Esophagus muscularis mucosa (tissue), 4 donors: Measurements from ENCODE around the gene DCDC2C. TPM values are rescaled to one million over a fixed set of nuclear protein-coding genes. Genes with fewer than 3 reads are reported as not detected.

Experiments
- DNase-seq: peaks from one replicate; pipeline ENCODE4 v3.0.0-alpha.2; 2017; ENCODE audit errors: extremely low spot score
- H3K27ac ChIP-seq, 4 donors: fragments of 200-600 bp; sonication (generic); replicated peaks in 1 of 4; 1 replicate in 3 of 4; 2 replicates in 1 of 4; pipeline ENCODE4 v1.5.1; 2016 to 2019; ENCODE audit warnings: mild to moderate bottlenecking in 1 of 4
- H3K27me3 ChIP-seq, 4 donors: fragments of 200-600 bp; sonication (generic); one replicate each; pipeline versions ENCODE4 v1.5.1 to v1.6.0; 2016 to 2019
- H3K36me3 ChIP-seq, 4 donors: fragments of 200-600 bp; sonication (generic); one replicate each; pipeline ENCODE4 v1.5.1; 2016 to 2019
- H3K4me1 ChIP-seq, 4 donors: fragments of 200-600 bp; sonication (generic); one replicate each; pipeline ENCODE4 v1.5.1; 2016 to 2019
- H3K4me3 ChIP-seq, 4 donors: fragments of 200-600 bp; sonication (generic); 1 replicate in 2 of 4; 2 replicates in 2 of 4; pipeline ENCODE4 v1.5.1; 2016 to 2019; ENCODE audit warnings: mild to moderate bottlenecking in 4 of 4, moderate library complexity in 1 of 4
- H3K9me3 ChIP-seq, 4 donors: fragments of 200-600 bp; sonication (generic); 1 replicate in 3 of 4; 2 replicates in 1 of 4; pipeline ENCODE4 v1.5.1; 2016 to 2019
- EP300 ChIP-seq: sonication (generic); formaldehyde crosslinking; IDR thresholded peaks from one replicate; pipeline ENCODE4 v1.6.1; 2017; ENCODE audit warnings: antibody characterized with exemption
- POLR2A ChIP-seq: fragments of 450-650 bp; IDR thresholded peaks from one replicate; pipeline ENCODE4 v1.6.1; 2017; ENCODE audit warnings: antibody characterized with exemption, moderate library complexity, mild to moderate bottlenecking, low read depth
- POLR2AphosphoS5 ChIP-seq, 2 donors: sonication (generic); formaldehyde crosslinking; IDR thresholded peaks; one replicate each; pipeline ENCODE4 v1.6.1; 2017; ENCODE audit warnings: antibody characterized with exemption in 2 of 2
- WGBS: methylation state at CpG from one replicate; pipeline ENCODE4 v1.1.5; 2018; 5-methylcytosine and 5-hydroxymethylcytosine counted together
- intact Hi-C: fragments of 100-400 bp; cut with DNase I; formaldehyde crosslinking; loops from one replicate; pipeline ENCODE4 v1.15.1; 2023
- total RNA-seq, 4 donors: library from RNA; depleted of rRNA; stranded (reverse); fragments of >200 nt; gene quantifications; one replicate each; pipeline versions ENCODE4 v1.1.0 to v1.2.1, GENCODE V29; 2016
- TF ChIP-seq, protein P1 (sequence below), 3 experiments: fragments of 200-600 bp in 2 of 3; fragments of 450-650 bp in 1 of 3; sonication (generic) in 2 of 3; IDR thresholded peaks; one replicate each; pipeline ENCODE4 v1.5.1; 2017 to 2019; ENCODE audit warnings: antibody characterized with exemption in 3 of 3, mild to moderate bottlenecking in 2 of 3, moderate library complexity in 1 of 3

Gene DCDC2C
- total RNA-seq, 4 donors from 2014 or later = 0.83 TPM; not detected in 3

DNA sequence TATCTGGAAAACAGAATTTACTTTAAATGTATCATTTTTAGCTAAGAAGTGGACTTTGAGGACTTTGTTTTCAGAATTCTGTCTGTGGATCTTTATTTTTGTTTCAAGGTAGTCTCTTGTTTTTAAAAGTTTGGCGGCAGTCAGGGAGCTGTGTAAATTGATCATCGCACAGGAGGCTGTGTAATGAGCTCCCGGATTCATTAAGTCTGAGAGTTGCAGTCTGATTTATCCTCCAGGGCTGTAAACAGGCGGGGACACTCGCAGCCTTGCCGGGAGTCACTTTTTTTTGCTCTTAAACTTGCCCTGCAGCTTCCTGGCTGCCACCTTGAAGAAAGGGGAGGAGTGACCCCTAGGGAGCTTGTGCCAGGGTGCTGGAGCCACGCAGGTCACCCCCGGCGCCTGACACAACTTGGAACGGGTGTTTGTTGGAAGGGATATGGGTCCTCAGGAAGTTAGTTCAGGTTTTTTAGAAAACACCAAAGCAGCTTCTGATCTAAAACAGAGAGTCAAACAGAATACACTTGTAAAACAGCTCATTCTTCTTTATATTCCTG lies 76.2 kb downstream of the DCDC2C start:
- Histone ChIP-seq H3K9me3 (no peaks in the 10 kb centered on the region), H3K27me3 (peaks cover 0 to 23% (median 0%) of the 10 kb centered on the region in 4 donors), H3K27ac (no peak overlapping the region), H3K36me3 (no peaks in the 10 kb centered on the region), H3K4me3 (no peak overlapping the region), H3K4me1 (no peaks in the 10 kb centered on the region)
- WGBS = 62% methylated on average over 10 of the region's 10 CpGs
- DNase-seq = no peak
- TF ChIP-seq, protein P1, sequence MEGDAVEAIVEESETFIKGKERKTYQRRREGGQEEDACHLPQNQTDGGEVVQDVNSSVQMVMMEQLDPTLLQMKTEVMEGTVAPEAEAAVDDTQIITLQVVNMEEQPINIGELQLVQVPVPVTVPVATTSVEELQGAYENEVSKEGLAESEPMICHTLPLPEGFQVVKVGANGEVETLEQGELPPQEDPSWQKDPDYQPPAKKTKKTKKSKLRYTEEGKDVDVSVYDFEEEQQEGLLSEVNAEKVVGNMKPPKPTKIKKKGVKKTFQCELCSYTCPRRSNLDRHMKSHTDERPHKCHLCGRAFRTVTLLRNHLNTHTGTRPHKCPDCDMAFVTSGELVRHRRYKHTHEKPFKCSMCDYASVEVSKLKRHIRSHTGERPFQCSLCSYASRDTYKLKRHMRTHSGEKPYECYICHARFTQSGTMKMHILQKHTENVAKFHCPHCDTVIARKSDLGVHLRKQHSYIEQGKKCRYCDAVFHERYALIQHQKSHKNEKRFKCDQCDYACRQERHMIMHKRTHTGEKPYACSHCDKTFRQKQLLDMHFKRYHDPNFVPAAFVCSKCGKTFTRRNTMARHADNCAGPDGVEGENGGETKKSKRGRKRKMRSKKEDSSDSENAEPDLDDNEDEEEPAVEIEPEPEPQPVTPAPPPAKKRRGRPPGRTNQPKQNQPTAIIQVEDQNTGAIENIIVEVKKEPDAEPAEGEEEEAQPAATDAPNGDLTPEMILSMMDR (IDR thresholded peaks at IDR 0.05) = no peak
- TF ChIP-seq EP300 (no peak), POLR2A (no peak), POLR2AphosphoS5 (IDR thresholded peaks at IDR 0.05) (no peak)
- intact Hi-C loops = no loop called here

DNA sequence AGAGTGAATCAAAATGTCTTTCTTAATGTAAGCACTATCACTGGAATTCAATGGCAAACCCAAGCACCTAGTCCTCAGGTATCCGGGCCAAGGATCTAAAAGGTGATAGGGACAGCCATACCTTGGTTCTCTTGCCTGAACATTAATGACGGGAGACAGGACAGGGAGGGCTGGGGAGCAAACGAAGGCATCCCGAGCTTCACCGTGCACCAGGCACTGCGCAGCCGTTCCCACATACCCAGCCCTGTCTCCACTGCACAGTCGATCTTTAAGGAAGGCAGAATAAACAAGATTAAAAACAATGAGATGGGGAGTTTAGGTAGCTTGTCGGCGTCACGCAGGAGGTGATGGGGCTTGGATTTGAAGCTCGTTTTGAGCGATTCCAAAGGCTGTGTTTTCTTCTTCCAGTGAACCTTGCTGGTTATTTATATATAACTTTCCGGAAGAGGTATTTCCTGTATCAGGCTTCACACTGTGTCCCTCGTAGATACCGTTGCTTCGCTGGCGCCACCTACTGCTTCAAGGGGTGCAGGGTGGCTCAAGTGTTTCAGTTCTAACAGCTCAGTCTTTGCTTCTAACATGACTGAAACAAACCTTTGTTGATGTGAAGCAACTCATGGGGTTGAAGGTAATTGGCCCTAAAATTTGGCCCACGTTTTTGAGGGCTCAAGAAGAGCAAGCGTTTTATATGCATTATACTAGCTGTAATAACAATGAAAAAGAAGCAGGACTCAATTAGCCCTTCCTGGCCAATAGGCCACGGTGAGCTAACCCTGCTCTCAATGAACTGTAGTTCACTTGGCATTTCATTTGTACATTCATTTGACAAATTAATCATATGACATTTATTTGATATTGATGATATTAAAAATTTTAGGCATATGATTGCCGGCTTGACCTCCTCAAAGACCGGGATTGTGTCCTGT lies 77.4 kb downstream of the DCDC2C start:
- Histone ChIP-seq H3K4me3 (no peak overlapping the region), H3K27ac (no peak overlapping the region), H3K9me3 (no peaks in the 10 kb centered on the region), H3K4me1 (no peaks in the 10 kb centered on the region), H3K36me3 (no peaks in the 10 kb centered on the region), H3K27me3 (peaks cover 0 to 29% (median 0%) of the 10 kb centered on the region in 4 donors)
- no peak for TF ChIP-seq POLR2A
- no peak for TF ChIP-seq POLR2AphosphoS5 (IDR thresholded peaks at IDR 0.05)
- TF ChIP-seq, protein P1 (IDR thresholded peaks at IDR 0.05) = peak; percentile 42 to 56 (median 43)
- no peak for TF ChIP-seq EP300
- no peak for DNase-seq
- WGBS = 43% methylated on average over 23 of the region's 23 CpGs
- intact Hi-C loops = no loop called here

DNA sequence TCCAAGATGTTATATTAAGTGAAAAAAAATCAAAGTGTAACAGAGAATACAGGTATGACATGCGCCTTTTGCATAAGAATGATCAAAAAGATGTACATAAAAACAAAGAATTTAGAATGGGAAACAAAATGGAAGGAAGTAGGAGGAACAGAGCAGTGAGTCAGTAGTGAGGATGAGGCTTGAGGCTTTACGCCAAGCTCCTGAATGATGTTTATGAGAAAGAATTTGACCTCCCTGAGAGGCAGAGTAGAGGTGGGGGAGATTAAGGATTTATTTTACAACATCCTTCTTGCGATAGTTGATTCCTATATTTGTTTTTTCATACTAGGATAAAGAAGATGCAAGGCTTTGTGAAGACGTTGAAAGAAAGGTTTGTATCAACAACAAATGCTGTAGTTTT lies 81.4 kb downstream of the DCDC2C start:
- intact Hi-C loops = no loop called here
- TF ChIP-seq, protein P1 (IDR thresholded peaks at IDR 0.05) = no peak
- TF ChIP-seq EP300 (no peak), POLR2A (no peak), POLR2AphosphoS5 (IDR thresholded peaks at IDR 0.05) (no peak)
- no peaks in the 10 kb centered on the region for H3K36me3 ChIP-seq
- no peak overlapping the region for H3K4me3 ChIP-seq
- H3K27ac ChIP-seq = no peak overlapping the region
- H3K4me1 ChIP-seq = no peaks in the 10 kb centered on the region
- 77% methylated on average over 4 of the region's 4 CpGs for WGBS
- no peaks in the 10 kb centered on the region for H3K9me3 ChIP-seq
- DNase-seq = no peak
- H3K27me3 ChIP-seq = peaks cover 0 to 11% (median 0%) of the 10 kb centered on the region in 4 donors

DNA sequence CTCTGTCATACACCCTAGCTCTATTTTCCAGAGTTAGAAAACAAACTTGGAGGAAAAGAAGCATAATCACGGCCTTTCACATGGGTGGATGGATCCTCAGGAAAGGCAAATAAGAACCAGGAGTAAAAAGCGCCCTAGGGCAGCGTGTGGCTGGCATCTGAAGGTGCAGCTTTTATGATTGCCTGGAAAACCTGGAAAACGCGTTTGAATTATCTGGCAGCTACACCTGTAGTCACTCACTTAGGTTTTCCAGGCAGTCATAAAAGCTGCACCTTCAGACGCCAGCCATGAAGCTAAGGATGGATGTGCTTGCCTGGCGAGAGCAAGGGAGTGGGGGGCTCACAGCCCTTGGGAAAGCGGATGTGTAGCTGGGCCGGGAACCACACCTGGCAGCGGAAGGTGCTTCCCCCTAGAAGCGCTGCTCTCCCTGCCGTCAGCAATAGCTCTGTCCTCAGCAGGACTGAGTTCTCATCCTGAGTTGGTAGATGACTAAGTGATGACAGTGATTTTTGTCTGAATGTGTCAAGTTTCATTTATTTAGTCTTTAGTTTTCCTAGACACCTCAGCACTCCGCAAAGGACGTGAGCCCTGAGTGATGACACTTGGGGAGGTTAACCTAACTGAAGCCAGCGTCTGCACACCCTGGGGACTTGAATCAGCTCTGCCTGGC lies 82.0 kb downstream of the DCDC2C start:
- intact Hi-C loops = no loop called here
- WGBS = 74% methylated on average over 15 of the region's 15 CpGs

More for the DNA sequence above, 82.0 kb downstream of the DCDC2C start:
- H3K27ac ChIP-seq = no peak overlapping the region
- no peak overlapping the region for H3K4me3 ChIP-seq
- H3K36me3 ChIP-seq = no peaks in the 10 kb centered on the region
- no peaks in the 10 kb centered on the region for H3K9me3 ChIP-seq
- H3K27me3 ChIP-seq = peaks cover 0 to 11% (median 0%) of the 10 kb centered on the region in 4 donors
- peak; percentile 70 for DNase-seq
- TF ChIP-seq POLR2A (no peak), POLR2AphosphoS5 (IDR thresholded peaks at IDR 0.05) (no peak), EP300 (no peak)
- TF ChIP-seq, protein P1 (IDR thresholded peaks at IDR 0.05) = no peak
- H3K4me1 ChIP-seq = no peaks in the 10 kb centered on the region
